Trophoblast cell (in vitro differentiated cells and primary cell): Measurements from ENCODE around the gene SOX2.

Source experiments
- DNase-seq, 2 donors: peaks; one replicate each; pipeline ENCODE4 v3.0.0-alpha.2; 2016
- H2AFZ ChIP-seq: 2 replicates; pipeline ENCODE4 v1.6.1; 2013; ENCODE audit warnings: low read length, moderate library complexity, mild to moderate bottlenecking; ENCODE audit not compliant: insufficient read depth, poor library complexity
- H2AK5ac ChIP-seq: 2 replicates; pipeline ENCODE4 v1.6.1; 2013; ENCODE audit warnings: mild to moderate bottlenecking, low read length
- H2BK120ac ChIP-seq: 2 replicates; pipeline ENCODE4 v1.6.1; 2013; ENCODE audit warnings: low read length, mild to moderate bottlenecking, moderate library complexity; ENCODE audit not compliant: insufficient read depth, poor library complexity
- H2BK12ac ChIP-seq: 2 replicates; pipeline ENCODE4 v1.6.1; 2013; ENCODE audit warnings: mild to moderate bottlenecking, low read length, moderate library complexity
- H2BK5ac ChIP-seq: 2 replicates; pipeline ENCODE4 v1.6.1; 2013; ENCODE audit warnings: low read length, low read depth, moderate library complexity, mild to moderate bottlenecking; ENCODE audit not compliant: poor library complexity
- H3K14ac ChIP-seq: 2 replicates; pipeline ENCODE4 v1.6.1; 2013; ENCODE audit warnings: mild to moderate bottlenecking, low read length
- H3K18ac ChIP-seq: 2 replicates; pipeline ENCODE4 v1.6.1; 2013; ENCODE audit warnings: mild to moderate bottlenecking, low read length
- H3K23ac ChIP-seq: 2 replicates; pipeline ENCODE4 v1.6.1; 2013; ENCODE audit warnings: low read length
- H3K27ac ChIP-seq: 2 replicates; pipeline ENCODE4 v1.5.1; 2013; ENCODE audit warnings: low read depth, mild to moderate bottlenecking, inconsistent platforms, low read length, moderate library complexity
- H3K27me3 ChIP-seq: 2 replicates; pipeline ENCODE4 v1.6.1; 2013; ENCODE audit warnings: inconsistent platforms, mild to moderate bottlenecking, low read length, moderate library complexity; ENCODE audit not compliant: insufficient read depth
- H3K36me3 ChIP-seq, 2 experiments: 1 replicate in 1 of 2; 2 replicates in 1 of 2; pipeline ENCODE4 v1.6.1; 2013; ENCODE audit warnings: low read length in 2 of 2, mild to moderate bottlenecking in 2 of 2, moderate library complexity in 1 of 2; ENCODE audit not compliant: insufficient read depth in 2 of 2, control insufficient read depth in 1 of 2
- H3K4ac ChIP-seq: 2 replicates; pipeline ENCODE4 v1.6.1; 2013; ENCODE audit warnings: low read depth, mild to moderate bottlenecking, low read length, moderate library complexity
- H3K4me1 ChIP-seq, 2 experiments: 1 replicate in 1 of 2; 2 replicates in 1 of 2; pipeline ENCODE4 v1.6.1; 2013; ENCODE audit warnings: low read length in 2 of 2, mild to moderate bottlenecking in 2 of 2, moderate library complexity in 1 of 2; ENCODE audit not compliant: insufficient read depth in 2 of 2, control insufficient read depth in 1 of 2
- H3K4me2 ChIP-seq: 2 replicates; pipeline ENCODE4 v1.6.1; 2013; ENCODE audit warnings: inconsistent platforms, mild to moderate bottlenecking, low read length, moderate library complexity
- H3K4me3 ChIP-seq: 2 replicates; pipeline ENCODE4 v1.5.1; 2013; ENCODE audit warnings: mild to moderate bottlenecking, low read depth, low read length, inconsistent platforms
- H3K79me1 ChIP-seq: one replicate; pipeline ENCODE4 v1.6.1; 2013; ENCODE audit warnings: low read length
- H3K79me2 ChIP-seq: 2 replicates; pipeline ENCODE4 v1.6.1; 2013; ENCODE audit warnings: low read length, mild to moderate bottlenecking; ENCODE audit not compliant: control insufficient read depth, insufficient read depth, poor library complexity
- H3K9ac ChIP-seq: 2 replicates; pipeline ENCODE4 v1.6.1; 2013; ENCODE audit warnings: mild to moderate bottlenecking, low read length
- H3K9me3 ChIP-seq: 2 replicates; pipeline ENCODE4 v1.6.1; 2013; ENCODE audit warnings: low read depth, mild to moderate bottlenecking, control low read depth, inconsistent platforms, low read length; ENCODE audit not compliant: insufficient read depth
- H4K12ac ChIP-seq: 2 replicates; pipeline ENCODE4 v1.6.1; 2013; ENCODE audit warnings: low read depth, mild to moderate bottlenecking, low read length, moderate library complexity
- H4K8ac ChIP-seq: 2 replicates; pipeline ENCODE4 v1.6.1; 2013; ENCODE audit warnings: low read depth, mild to moderate bottlenecking, low read length, moderate library complexity
- H4K91ac ChIP-seq: one replicate; pipeline ENCODE4 v1.6.1; 2013; ENCODE audit warnings: low read depth, mild to moderate bottlenecking, low read length, moderate library complexity
- WGBS: extraction: QIAGEN DNeasy Blood & Tissue Kit; methylation state at CpG from one replicate; pipeline ENCODE4 v1.1.7; 2013; ENCODE audit warnings: missing lambda C conversion rate; ENCODE audit not compliant: insufficient read length, insufficient coverage; ENCODE audit errors: extremely low coverage; 5-methylcytosine and 5-hydroxymethylcytosine counted together

Gene SOX2

GRCh38 chr3:181741417-181741816 lies 29.7 kb downstream of the SOX2 start:
- Histone ChIP-seq H3K79me1 (no peaks in the 10 kb centered on the region), H3K27me3 (no peaks in the 10 kb centered on the region), H3K9me3 (no peaks in the 10 kb centered on the region), H3K27ac (no peak overlapping the region), H2AK5ac (no peak overlapping the region), H3K79me2 (no peaks in the 10 kb centered on the region), H4K91ac (no peak overlapping the region), H3K18ac (no peak overlapping the region), H3K4me1 (no peaks in the 10 kb centered on the region), H4K8ac (no peak overlapping the region), H2BK12ac (no peak overlapping the region), H3K9ac (no peak overlapping the region), H2BK120ac (no peak overlapping the region), H2AFZ (no peak overlapping the region), H3K4me2 (no peak overlapping the region), H4K12ac (peak overlapping the region; percentile 9), H3K4me3 (no peak overlapping the region), H3K14ac (no peak overlapping the region), H2BK5ac (no peak overlapping the region), H3K36me3 (no peaks in the 10 kb centered on the region), H3K23ac (no peak overlapping the region), H3K4ac (no peak overlapping the region)
- WGBS = no CpG with 5 or more reads among the region's 6 CpGs
- no peak for DNase-seq

DNA sequence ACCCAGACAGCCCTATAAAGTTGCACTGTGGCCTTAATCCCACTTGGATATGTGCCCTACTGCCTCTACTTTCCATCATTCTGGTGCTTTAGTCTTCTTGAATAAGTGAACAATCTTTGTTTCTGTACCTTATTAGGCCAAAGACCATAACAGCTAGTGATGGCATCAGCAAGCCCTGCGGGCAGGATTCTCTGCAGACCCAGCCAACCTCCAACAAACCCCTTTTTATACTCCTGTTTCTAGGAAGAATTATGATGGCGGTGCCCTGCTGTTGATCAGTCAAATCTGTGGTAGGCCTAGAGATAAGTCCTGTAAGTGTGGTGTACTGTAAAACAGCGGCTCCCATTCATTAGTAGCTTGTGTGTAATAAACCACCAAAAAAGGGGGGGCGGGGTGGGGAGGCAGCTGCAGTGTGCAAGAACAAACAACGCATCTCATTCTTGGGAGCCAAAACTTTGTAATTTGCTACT lies 40.5 kb downstream of the SOX2 start:
- no peak overlapping the region for H3K4ac ChIP-seq
- H4K8ac ChIP-seq = no peak overlapping the region
- no CpG with 5 or more reads among the region's 5 CpGs for WGBS
- H3K27ac ChIP-seq = no peak overlapping the region
- H3K23ac ChIP-seq = no peak overlapping the region
- H3K4me3 ChIP-seq = no peak overlapping the region
- H3K9ac ChIP-seq = no peak overlapping the region
- H3K79me2 ChIP-seq = no peaks in the 10 kb centered on the region
- no peak overlapping the region for H2BK5ac ChIP-seq
- no peak overlapping the region for H4K91ac ChIP-seq
- no peak overlapping the region for H3K4me2 ChIP-seq
- H3K9me3 ChIP-seq = no peaks in the 10 kb centered on the region
- H4K12ac ChIP-seq = no peak overlapping the region
- H3K4me1 ChIP-seq = no peaks in the 10 kb centered on the region
- H3K27me3 ChIP-seq = no peaks in the 10 kb centered on the region
- H2AFZ ChIP-seq = no peak overlapping the region
- H2BK120ac ChIP-seq = no peak overlapping the region
- no peaks in the 10 kb centered on the region for H3K36me3 ChIP-seq
- no peak overlapping the region for H3K14ac ChIP-seq
- no peak overlapping the region for H2AK5ac ChIP-seq
- no peak for DNase-seq
- H2BK12ac ChIP-seq = no peak overlapping the region
- H3K18ac ChIP-seq = no peak overlapping the region
- no peaks in the 10 kb centered on the region for H3K79me1 ChIP-seq

- no peak overlapping the region for H3K9ac ChIP-seq
- no CpG with 5 or more reads among the region's 3 CpGs for WGBS
- no peak overlapping the region for H3K18ac ChIP-seq
- H3K23ac ChIP-seq = no peak overlapping the region
- H3K27me3 ChIP-seq = no peaks in the 10 kb centered on the region
- H3K14ac ChIP-seq = no peak overlapping the region
- H2BK12ac ChIP-seq = no peak overlapping the region
- H3K4me3 ChIP-seq = no peak overlapping the region
- no peaks in the 10 kb centered on the region for H3K9me3 ChIP-seq
- no peak overlapping the region for H4K12ac ChIP-seq
- no peak overlapping the region for H4K91ac ChIP-seq
- no peak overlapping the region for H3K4me2 ChIP-seq
- no peaks in the 10 kb centered on the region for H3K36me3 ChIP-seq
- no peak overlapping the region for H2AK5ac ChIP-seq
- no peak overlapping the region for H2BK120ac ChIP-seq
- no peaks in the 10 kb centered on the region for H3K79me2 ChIP-seq
- H3K27ac ChIP-seq = no peak overlapping the region
- no peaks in the 10 kb centered on the region for H3K79me1 ChIP-seq
- no peak overlapping the region for H4K8ac ChIP-seq
- H3K4ac ChIP-seq = no peak overlapping the region
- no peak overlapping the region for H2BK5ac ChIP-seq
- H2AFZ ChIP-seq = no peak overlapping the region
- DNase-seq = no peak
- H3K4me1 ChIP-seq = no peaks in the 10 kb centered on the region
Measured at GRCh38 chr3:181753391-181753790, 41.7 kb downstream of the SOX2 start.

- no peaks in the 10 kb centered on the region for H3K9me3 ChIP-seq
- no peaks in the 10 kb centered on the region for H3K36me3 ChIP-seq
- no peak overlapping the region for H3K14ac ChIP-seq
- H4K12ac ChIP-seq = no peak overlapping the region
- H3K4me1 ChIP-seq = no peaks in the 10 kb centered on the region
- no CpG with 5 or more reads among the region's 3 CpGs for WGBS
- no peak overlapping the region for H3K9ac ChIP-seq
- H3K27ac ChIP-seq = no peak overlapping the region
- H3K18ac ChIP-seq = no peak overlapping the region
- no peaks in the 10 kb centered on the region for H3K79me1 ChIP-seq
- H2AFZ ChIP-seq = no peak overlapping the region
- no peak overlapping the region for H3K4me2 ChIP-seq
- no peak overlapping the region for H2AK5ac ChIP-seq
- H2BK12ac ChIP-seq = no peak overlapping the region
- no peak overlapping the region for H2BK120ac ChIP-seq
- DNase-seq = no peak
- no peak overlapping the region for H2BK5ac ChIP-seq
- no peak overlapping the region for H4K8ac ChIP-seq
- no peak overlapping the region for H3K4ac ChIP-seq
- no peak overlapping the region for H3K23ac ChIP-seq
- H4K91ac ChIP-seq = no peak overlapping the region
- H3K4me3 ChIP-seq = no peak overlapping the region
- H3K27me3 ChIP-seq = no peaks in the 10 kb centered on the region
- H3K79me2 ChIP-seq = no peaks in the 10 kb centered on the region
Measured at GRCh38 chr3:181755959-181756358, 44.2 kb downstream of the SOX2 start.
